Liver (tissue), 9 donors: ENCODE results near the gene SERINC3. TPM values are rescaled to one million over a fixed set of nuclear protein-coding genes. Genes with fewer than 3 reads are reported as not detected.

Experiments
- DNase-seq: peaks from one replicate; pipeline ENCODE4 v3.0.0-alpha.2; 2017; ENCODE audit warnings: low spot score
- H3K27ac ChIP-seq, 2 donors: one replicate each; pipeline ENCODE4 v1.7.0; 2013; ENCODE audit warnings: inconsistent platforms in 2 of 2, low read length in 2 of 2, control low read depth in 1 of 2, low read depth in 1 of 2, mild to moderate bottlenecking in 1 of 2
- H3K27me3 ChIP-seq, 4 donors: one replicate each; pipeline versions ENCODE4 v1.6.1 to v1.7.0; 2013; ENCODE audit warnings: low read length in 3 of 4, inconsistent platforms in 1 of 4, mild to moderate bottlenecking in 1 of 4, moderate library complexity in 1 of 4; ENCODE audit not compliant: control insufficient read depth in 4 of 4, insufficient read depth in 4 of 4
- H3K36me3 ChIP-seq, 4 donors: one replicate each; pipeline versions ENCODE4 v1.6.1 to v1.7.0; 2013; ENCODE audit warnings: low read length in 3 of 4, mild to moderate bottlenecking in 3 of 4, low read depth in 1 of 4, moderate library complexity in 1 of 4; ENCODE audit not compliant: control insufficient read depth in 4 of 4, insufficient read depth in 3 of 4
- H3K4me1 ChIP-seq, 4 donors: one replicate each; pipeline versions ENCODE4 v1.6.1 to v1.7.0; 2013; ENCODE audit warnings: low read length in 3 of 4, mild to moderate bottlenecking in 3 of 4, moderate library complexity in 1 of 4; ENCODE audit not compliant: control insufficient read depth in 4 of 4, insufficient read depth in 4 of 4
- H3K4me3 ChIP-seq, 3 donors: one replicate each; pipeline versions ENCODE4 v1.6.1 to v1.7.0; 2013; ENCODE audit warnings: low read length in 3 of 3, control low read depth in 1 of 3, low read depth in 1 of 3, mild to moderate bottlenecking in 1 of 3
- H3K9ac ChIP-seq, 2 donors: one replicate each; pipeline ENCODE4 v1.7.0; 2013; ENCODE audit warnings: low read length in 2 of 2, mild to moderate bottlenecking in 2 of 2, moderate library complexity in 2 of 2, control low read depth in 1 of 2, low read depth in 1 of 2
- H3K9me3 ChIP-seq, 4 donors: one replicate each; pipeline versions ENCODE4 v1.6.1 to v1.7.0; 2013; ENCODE audit warnings: low read length in 3 of 4; ENCODE audit not compliant: control insufficient read depth in 4 of 4
- EGR1 ChIP-seq, 2 donors: IDR thresholded peaks; 2 replicates each; pipeline ENCODE4 v1.6.1; 2016 to 2018; ENCODE audit warnings: antibody characterized with exemption in 2 of 2, low read depth in 2 of 2
- FOXA1 ChIP-seq: IDR thresholded peaks from 2 replicates; pipeline ENCODE4 v1.6.1; 2016; ENCODE audit warnings: antibody characterized with exemption
- FOXA2 ChIP-seq: IDR thresholded peaks from 2 replicates; pipeline ENCODE4 v1.6.1; 2016; ENCODE audit warnings: antibody characterized with exemption
- GABPA ChIP-seq, 2 donors: IDR thresholded peaks in 1 of 2; conservative IDR thresholded peaks in 1 of 2; 2 replicates each; pipeline ENCODE4 v1.6.1; 2016; ENCODE audit warnings: antibody characterized with exemption in 2 of 2, mild to moderate bottlenecking in 1 of 2, moderate library complexity in 1 of 2
- HNF4A ChIP-seq, 2 donors: conservative IDR thresholded peaks; 2 replicates each; pipeline ENCODE4 v1.6.1; 2016; ENCODE audit warnings: antibody characterized with exemption in 2 of 2, mild to moderate bottlenecking in 2 of 2
- HNF4G ChIP-seq: IDR thresholded peaks from 2 replicates; pipeline ENCODE4 v1.6.1; 2016; ENCODE audit warnings: antibody characterized with exemption
- JUND ChIP-seq, 2 donors: IDR thresholded peaks; 2 replicates each; pipeline ENCODE4 v1.6.1; 2016; ENCODE audit warnings: antibody characterized with exemption in 2 of 2
- RAD21 ChIP-seq, 2 donors: IDR thresholded peaks; 2 replicates each; pipeline ENCODE4 v1.6.1; 2016; ENCODE audit warnings: antibody characterized with exemption in 2 of 2, mild to moderate bottlenecking in 2 of 2
- RXRA ChIP-seq, 2 donors: IDR thresholded peaks; 2 replicates each; pipeline ENCODE4 v1.6.1; 2017 to 2018; ENCODE audit warnings: antibody characterized with exemption in 2 of 2, mild to moderate bottlenecking in 1 of 2
- SP1 ChIP-seq: IDR thresholded peaks from 2 replicates; pipeline ENCODE4 v1.6.1; 2018; ENCODE audit warnings: antibody characterized with exemption, mild to moderate bottlenecking
- TAF1 ChIP-seq: conservative IDR thresholded peaks from 2 replicates; pipeline ENCODE4 v1.6.1; 2016; ENCODE audit warnings: antibody characterized with exemption, mild to moderate bottlenecking
- YY1 ChIP-seq: IDR thresholded peaks from 2 replicates; pipeline ENCODE4 v1.6.1; 2016; ENCODE audit warnings: antibody characterized with exemption, mild to moderate bottlenecking
- WGBS: extraction: QIAGEN DNeasy Blood & Tissue Kit; methylation state at CpG from one replicate; pipeline ENCODE4 v1.1.7; 2013; 5-methylcytosine and 5-hydroxymethylcytosine counted together
- polyA plus RNA-seq, 2 donors: library from polyadenylated mRNA; stranded (reverse) in 1 of 2; unstranded in 1 of 2; fragments of 200-250 nt in 1 of 2; fragments of >200 nt in 1 of 2; fragmentation: Nextera tagmentation in 1 of 2; extraction: Ambion mirVana in 1 of 2; gene quantifications; one replicate each; pipeline versions ENCODE4 v1.2.1 to v1.2.3, GENCODE V29; 2013 to 2015
- total RNA-seq, 2 donors: library from RNA; depleted of rRNA; stranded (reverse); fragments of >200 nt; gene quantifications; one replicate each; pipeline ENCODE4 v1.2.3, GENCODE V29; 2014
- TF ChIP-seq, protein P1 (sequence below): IDR thresholded peaks from 2 replicates; pipeline ENCODE4 v1.6.1; 2016; ENCODE audit warnings: antibody characterized with exemption
- TF ChIP-seq, protein P2 (sequence below): IDR thresholded peaks from 2 replicates; pipeline ENCODE4 v1.6.1; 2016; ENCODE audit warnings: antibody characterized with exemption
- TF ChIP-seq, protein P3 (sequence below): IDR thresholded peaks from 2 replicates; pipeline ENCODE4 v1.6.1; 2016; ENCODE audit warnings: antibody characterized with exemption, mild to moderate bottlenecking
- TF ChIP-seq, protein P4 (sequence below): IDR thresholded peaks from 2 replicates; pipeline ENCODE4 v1.6.1; 2016; ENCODE audit warnings: antibody characterized with exemption
- donor health status: healthy.
- donor health status: healthy.
- donor health status: healthy.
- donor health status: healthy.
- donor health status: healthy.

Gene SERINC3
- total and polyA plus RNA-seq, 4 donors = 51.1 to 70.0 (median 58.5) TPM

DNA sequence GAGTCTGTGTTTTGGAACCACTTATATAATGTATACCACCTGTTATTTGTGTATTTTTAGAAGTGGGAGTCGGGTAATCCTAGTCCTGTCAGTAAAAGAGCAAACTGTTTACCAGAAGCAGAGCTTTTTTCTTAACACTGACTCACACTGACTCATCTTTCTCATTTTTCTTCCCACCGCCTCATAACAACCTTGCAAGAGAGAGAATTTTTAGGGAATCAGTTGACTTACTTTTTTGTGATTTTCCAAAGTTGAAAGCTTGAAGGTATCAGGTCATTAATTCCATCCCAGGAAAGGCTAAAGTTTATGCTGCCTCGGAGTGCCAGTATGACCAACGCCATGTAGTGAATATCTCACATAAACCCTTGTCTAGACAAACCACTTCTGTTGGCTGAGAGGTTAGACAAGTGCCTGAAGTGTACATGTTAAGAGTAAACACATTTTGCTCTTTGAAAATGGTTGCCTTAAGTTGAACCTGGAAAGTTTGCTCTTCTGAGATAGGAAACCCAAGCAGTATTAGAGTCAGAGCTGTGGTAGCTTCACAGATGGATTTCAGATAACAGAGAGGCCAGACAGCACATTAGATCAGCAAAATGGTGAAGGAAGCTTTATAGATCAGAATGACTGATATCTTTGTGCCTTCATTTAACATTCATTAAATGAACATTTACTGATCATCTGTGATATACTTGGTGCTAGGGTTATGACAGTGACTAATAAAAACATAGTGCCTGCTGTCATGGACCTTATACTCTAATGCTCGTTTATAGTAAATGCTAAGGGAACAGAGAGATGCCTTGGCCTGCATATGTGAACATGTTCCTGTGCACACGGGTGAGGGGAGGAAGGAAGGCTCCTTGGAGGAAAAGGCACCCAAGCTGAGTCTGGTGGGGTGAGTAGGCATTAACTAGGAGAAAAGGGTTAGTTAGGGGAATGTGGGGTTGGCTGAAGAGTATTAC lies 31.4 kb upstream of the SERINC3 start:
- WGBS = 75% methylated on average over 6 of the region's 6 CpGs
- no peaks in the 10 kb centered on the region for H3K27me3 ChIP-seq
- no peak for DNase-seq
- peak overlapping the region in 1 of 2 donors; percentile 56 for H3K27ac ChIP-seq
- no peaks in the 10 kb centered on the region for H3K9me3 ChIP-seq
- H3K36me3 ChIP-seq = no peaks in the 10 kb centered on the region
- H3K9ac ChIP-seq = no peak overlapping the region
- peaks cover 0 to 2% (median 0%) of the 10 kb centered on the region in 4 donors for H3K4me1 ChIP-seq
- H3K4me3 ChIP-seq = no peak overlapping the region
- TF ChIP-seq, protein P1, sequence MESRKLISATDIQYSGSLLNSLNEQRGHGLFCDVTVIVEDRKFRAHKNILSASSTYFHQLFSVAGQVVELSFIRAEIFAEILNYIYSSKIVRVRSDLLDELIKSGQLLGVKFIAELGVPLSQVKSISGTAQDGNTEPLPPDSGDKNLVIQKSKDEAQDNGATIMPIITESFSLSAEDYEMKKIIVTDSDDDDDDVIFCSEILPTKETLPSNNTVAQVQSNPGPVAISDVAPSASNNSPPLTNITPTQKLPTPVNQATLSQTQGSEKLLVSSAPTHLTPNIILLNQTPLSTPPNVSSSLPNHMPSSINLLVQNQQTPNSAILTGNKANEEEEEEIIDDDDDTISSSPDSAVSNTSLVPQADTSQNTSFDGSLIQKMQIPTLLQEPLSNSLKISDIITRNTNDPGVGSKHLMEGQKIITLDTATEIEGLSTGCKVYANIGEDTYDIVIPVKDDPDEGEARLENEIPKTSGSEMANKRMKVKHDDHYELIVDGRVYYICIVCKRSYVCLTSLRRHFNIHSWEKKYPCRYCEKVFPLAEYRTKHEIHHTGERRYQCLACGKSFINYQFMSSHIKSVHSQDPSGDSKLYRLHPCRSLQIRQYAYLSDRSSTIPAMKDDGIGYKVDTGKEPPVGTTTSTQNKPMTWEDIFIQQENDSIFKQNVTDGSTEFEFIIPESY = no peak
- TF ChIP-seq TAF1 = no peak
- no peak for TF ChIP-seq FOXA1
- no peak for TF ChIP-seq RXRA (IDR thresholded peaks at IDR 0.05)
- TF ChIP-seq RAD21 (IDR thresholded peaks at IDR 0.05) = no peak
- TF ChIP-seq, protein P2, sequence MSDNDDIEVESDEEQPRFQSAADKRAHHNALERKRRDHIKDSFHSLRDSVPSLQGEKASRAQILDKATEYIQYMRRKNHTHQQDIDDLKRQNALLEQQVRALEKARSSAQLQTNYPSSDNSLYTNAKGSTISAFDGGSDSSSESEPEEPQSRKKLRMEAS = no peak
- TF ChIP-seq, protein P3, sequence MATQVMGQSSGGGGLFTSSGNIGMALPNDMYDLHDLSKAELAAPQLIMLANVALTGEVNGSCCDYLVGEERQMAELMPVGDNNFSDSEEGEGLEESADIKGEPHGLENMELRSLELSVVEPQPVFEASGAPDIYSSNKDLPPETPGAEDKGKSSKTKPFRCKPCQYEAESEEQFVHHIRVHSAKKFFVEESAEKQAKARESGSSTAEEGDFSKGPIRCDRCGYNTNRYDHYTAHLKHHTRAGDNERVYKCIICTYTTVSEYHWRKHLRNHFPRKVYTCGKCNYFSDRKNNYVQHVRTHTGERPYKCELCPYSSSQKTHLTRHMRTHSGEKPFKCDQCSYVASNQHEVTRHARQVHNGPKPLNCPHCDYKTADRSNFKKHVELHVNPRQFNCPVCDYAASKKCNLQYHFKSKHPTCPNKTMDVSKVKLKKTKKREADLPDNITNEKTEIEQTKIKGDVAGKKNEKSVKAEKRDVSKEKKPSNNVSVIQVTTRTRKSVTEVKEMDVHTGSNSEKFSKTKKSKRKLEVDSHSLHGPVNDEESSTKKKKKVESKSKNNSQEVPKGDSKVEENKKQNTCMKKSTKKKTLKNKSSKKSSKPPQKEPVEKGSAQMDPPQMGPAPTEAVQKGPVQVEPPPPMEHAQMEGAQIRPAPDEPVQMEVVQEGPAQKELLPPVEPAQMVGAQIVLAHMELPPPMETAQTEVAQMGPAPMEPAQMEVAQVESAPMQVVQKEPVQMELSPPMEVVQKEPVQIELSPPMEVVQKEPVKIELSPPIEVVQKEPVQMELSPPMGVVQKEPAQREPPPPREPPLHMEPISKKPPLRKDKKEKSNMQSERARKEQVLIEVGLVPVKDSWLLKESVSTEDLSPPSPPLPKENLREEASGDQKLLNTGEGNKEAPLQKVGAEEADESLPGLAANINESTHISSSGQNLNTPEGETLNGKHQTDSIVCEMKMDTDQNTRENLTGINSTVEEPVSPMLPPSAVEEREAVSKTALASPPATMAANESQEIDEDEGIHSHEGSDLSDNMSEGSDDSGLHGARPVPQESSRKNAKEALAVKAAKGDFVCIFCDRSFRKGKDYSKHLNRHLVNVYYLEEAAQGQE = no peak
- TF ChIP-seq YY1 = no peak
- TF ChIP-seq SP1 = no peak
- no peak for TF ChIP-seq FOXA2
- TF ChIP-seq JUND (IDR thresholded peaks at IDR 0.05) = no peak
- no peak for TF ChIP-seq GABPA (IDR thresholded peaks at IDR 0.05 in 1 of 2, conservative IDR thresholded peaks at IDR 0.05 in 1 of 2)
- no peak for TF ChIP-seq HNF4G
- no peak for TF ChIP-seq EGR1 (IDR thresholded peaks at IDR 0.05; ENCODE audit: low read depth in 2 of 2)

DNA sequence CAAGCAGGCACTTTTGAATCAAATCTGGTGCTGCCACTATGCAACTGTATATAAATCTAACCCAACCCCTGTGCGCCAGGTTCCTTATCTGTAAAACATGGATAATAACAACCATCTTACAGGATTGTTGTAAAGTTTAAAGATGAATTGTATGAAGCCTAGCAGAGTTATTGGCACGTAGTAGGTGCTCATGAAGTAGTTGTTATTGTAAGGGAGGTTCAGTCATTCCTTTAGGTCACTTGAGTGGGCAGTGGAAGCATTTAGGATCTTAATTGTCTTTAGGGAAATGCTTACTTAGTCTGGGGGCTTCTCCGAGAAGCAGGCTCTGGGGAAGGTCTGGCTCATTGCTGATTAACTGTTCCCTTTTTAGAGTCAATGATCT lies 30.7 kb upstream of the SERINC3 start:
- no peak for DNase-seq
- no peak overlapping the region for H3K9ac ChIP-seq
- WGBS = 87% methylated on average over 3 of the region's 3 CpGs
- H3K27ac ChIP-seq = peak overlapping the region in 1 of 2 donors; percentile 56
- H3K36me3 ChIP-seq = no peaks in the 10 kb centered on the region
- peaks cover 0 to 2% (median 0%) of the 10 kb centered on the region in 4 donors for H3K4me1 ChIP-seq
- H3K4me3 ChIP-seq = no peak overlapping the region
- H3K27me3 ChIP-seq = no peaks in the 10 kb centered on the region
- H3K9me3 ChIP-seq = no peaks in the 10 kb centered on the region
- TF ChIP-seq RAD21 (IDR thresholded peaks at IDR 0.05) (no peak), EGR1 (IDR thresholded peaks at IDR 0.05; ENCODE audit: low read depth in 2 of 2) (no peak), HNF4G (no peak), JUND (IDR thresholded peaks at IDR 0.05) (no peak), RXRA (IDR thresholded peaks at IDR 0.05) (no peak), FOXA1 (no peak), HNF4A (conservative IDR thresholded peaks at IDR 0.05) (no peak), GABPA (IDR thresholded peaks at IDR 0.05 in 1 of 2, conservative IDR thresholded peaks at IDR 0.05 in 1 of 2) (no peak), TAF1 (no peak)
- TF ChIP-seq, protein P2 = no peak
- TF ChIP-seq, protein P1 = no peak
- TF ChIP-seq, protein P4, sequence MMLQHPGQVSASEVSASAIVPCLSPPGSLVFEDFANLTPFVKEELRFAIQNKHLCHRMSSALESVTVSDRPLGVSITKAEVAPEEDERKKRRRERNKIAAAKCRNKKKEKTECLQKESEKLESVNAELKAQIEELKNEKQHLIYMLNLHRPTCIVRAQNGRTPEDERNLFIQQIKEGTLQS = no peak
